ENCODE results near the gene KLHL33. TPM values are rescaled to one million over a fixed set of nuclear protein-coding genes. Genes with fewer than 3 reads are reported as not detected.

The KLHL33 gene
- 1.5 TPM for total RNA-seq

GRCh38 chr14:20435582-20436362, at the start of gene KLHL33:
TSS of gene KLHL33 (minus strand) at chr14:20436166. CDS start at chr14:20435811, 355 bp downstream.

GRCh38 chr14:20469242-20469889, 33.4 kb upstream of the KLHL33 start, which contains the start of gene PNP:
TSS of gene PNP (plus strand) at chr14:20469406. CDS start at chr14:20469525, 119 bp downstream.

GRCh38 chr14:20461225-20462141, 25.5 kb upstream of the KLHL33 start, which contains the start of gene PIP4P1:
TSS of gene PIP4P1 (minus strand) at chr14:20461434. CDS start at chr14:20461325, 109 bp downstream.

GRCh38 chr14:20454516-20455354, 18.8 kb upstream of the KLHL33 start, which contains the start of the genes APEX1 and OSGEP:
TSS of gene APEX1 (plus strand) at chr14:20455226. CDS start at chr14:20455646, 420 bp downstream.
TSS of gene OSGEP (minus strand) at chr14:20454812. CDS start at chr14:20454683, 129 bp downstream.

GRCh38 chr14:20412876-20413743, 22.9 kb downstream of the KLHL33 start, which contains the start of gene TEP1:
TSS of gene TEP1 (minus strand) at chr14:20413501. CDS start at chr14:20408439, 5,062 bp downstream.

Small RNAs within 50 kb of the gene (small RNA-seq; reads per million reads assigned to genes)
- gene RNA5SP382 (ENCODE audit: low replicate concordance), result not detected

Other genes with a start within 250 kb of the KLHL33 start
- not detected for gene OR11G2, start 245.3 kb downstream of the KLHL33 start, total RNA-seq
- not detected for gene OR11H6, start 212.5 kb downstream of the KLHL33 start, total RNA-seq
- not detected for gene OR11H7, start 207.2 kb downstream of the KLHL33 start, total RNA-seq
- gene OR11H4, start 196.9 kb downstream of the KLHL33 start, total RNA-seq, result not detected
- 20.5 TPM for gene TTC5, start 130.2 kb downstream of the KLHL33 start, total RNA-seq
- gene CCNB1IP1, start 102.9 kb downstream of the KLHL33 start, total RNA-seq, result 89.1 TPM
- gene PARP2, start 92.5 kb downstream of the KLHL33 start, total RNA-seq, result 16.9 TPM
- gene TEP1, start 22.7 kb downstream of the KLHL33 start, total RNA-seq, result 14.9 TPM
- 48.1 TPM for gene OSGEP, start 18.6 kb upstream of the KLHL33 start, total RNA-seq
- 76.1 TPM for gene APEX1, start 19.1 kb upstream of the KLHL33 start, total RNA-seq
- 26.3 TPM for gene PIP4P1, start 25.3 kb upstream of the KLHL33 start, total RNA-seq
- 71.3 TPM for gene PNP, start 33.2 kb upstream of the KLHL33 start, total RNA-seq
- not detected for gene RNASE10, start 69.4 kb upstream of the KLHL33 start, total RNA-seq
- not detected for gene RNASE9, start 124.9 kb upstream of the KLHL33 start, total RNA-seq
- gene RNASE11, start 151.8 kb upstream of the KLHL33 start, total RNA-seq, result not detected
- not detected for gene RNASE12, start 155.2 kb upstream of the KLHL33 start, total RNA-seq
- gene OR6S1, start 205.5 kb upstream of the KLHL33 start, total RNA-seq, result not detected
- gene RNASE4, start 248.4 kb upstream of the KLHL33 start, total RNA-seq, result 13.5 TPM

Data from metanephros (tissue), 2 donors.